H1 (cell line): ENCODE results near the gene CKS1B. TPM values are rescaled to one million over a fixed set of nuclear protein-coding genes. Genes with fewer than 3 reads are reported as not detected.
A peak's percentile ranks its signal among the peaks of the same experiment; 100 is the strongest.

Experiments used
- BCL11A ChIP-seq, 2 experiments: IDR thresholded peaks; one replicate each; pipeline ENCODE4 v1.6.1; 2011; ENCODE audit warnings: low read depth in 2 of 2, low read length in 2 of 2, mild to moderate bottlenecking in 2 of 2
- BRCA1 ChIP-seq: IDR thresholded peaks from 2 replicates; pipeline ENCODE4 v1.6.1; 2012; ENCODE audit warnings: low read depth, low read length, improper control_type of control experiment
- CBX8 ChIP-seq: fragments of 300-800, 300-1000 bp; sonication (generic); IDR thresholded peaks from 2 replicates; pipeline ENCODE4 v1.7.1; 2016; ENCODE audit warnings: low read depth, low read length, borderline replicate concordance
- CTBP2 ChIP-seq: IDR thresholded peaks from 2 replicates; pipeline ENCODE4 v1.7.0; 2011; ENCODE audit warnings: borderline replicate concordance, mild to moderate bottlenecking, moderate library complexity, mixed read lengths, low read length; ENCODE audit not compliant: insufficient read depth, insufficient read length
- EP300 ChIP-seq, 2 experiments: IDR thresholded peaks; 1 replicate in 1 of 2; 2 replicates in 1 of 2; pipeline ENCODE4 v1.6.1; 2011 to 2012; ENCODE audit warnings: low read depth in 2 of 2, low read length in 2 of 2, mild to moderate bottlenecking in 2 of 2, borderline replicate concordance in 1 of 2, inconsistent platforms in 1 of 2, moderate library complexity in 1 of 2
- FOSL1 ChIP-seq: IDR thresholded peaks from 2 replicates; pipeline ENCODE4 v1.6.1; 2011; ENCODE audit warnings: mild to moderate bottlenecking, low read depth, low read length, moderate library complexity; ENCODE audit not compliant: insufficient read depth
- GTF2F1 ChIP-seq: IDR thresholded peaks from 2 replicates; pipeline ENCODE4 v1.6.1; 2012; ENCODE audit warnings: low read depth, low read length, improper control_type of control experiment, borderline replicate concordance
- KDM5A ChIP-seq: fragments of 200-600 bp; IDR thresholded peaks from 2 replicates; pipeline ENCODE4 v1.7.1; 2012; ENCODE audit warnings: mild to moderate bottlenecking, low read length, inconsistent platforms, mixed read lengths
- NRF1 ChIP-seq: IDR thresholded peaks from 2 replicates; pipeline ENCODE4 v1.6.1; 2011; ENCODE audit warnings: mild to moderate bottlenecking, low read depth, low read length, improper control_type of control experiment
- POU5F1 ChIP-seq: IDR thresholded peaks from 2 replicates; pipeline ENCODE4 v1.6.1; 2011; ENCODE audit warnings: low read depth, mild to moderate bottlenecking, low read length, moderate library complexity
- SAP30 ChIP-seq: fragments of 300-600 bp; sonication (generic); IDR thresholded peaks from 2 replicates; pipeline ENCODE4 v1.7.1; 2012; ENCODE audit warnings: low read length, moderate library complexity, mild to moderate bottlenecking, inconsistent platforms; ENCODE audit not compliant: insufficient read depth, insufficient replicate concordance
- SP1 ChIP-seq: IDR thresholded peaks from 2 replicates; pipeline ENCODE4 v1.6.1; 2011; ENCODE audit warnings: low read depth, low read length
- SP2 ChIP-seq: IDR thresholded peaks from 2 replicates; pipeline ENCODE4 v1.6.1; 2012; ENCODE audit warnings: mild to moderate bottlenecking, low read length, inconsistent platforms
- TAF7 ChIP-seq: optimal IDR thresholded peaks from 2 replicates; pipeline ENCODE3; 2011; ENCODE audit warnings: low read depth, mild to moderate bottlenecking, inconsistent platforms, low read length, moderate library complexity, borderline replicate concordance
- ZNF274 ChIP-seq: IDR thresholded peaks from 2 replicates; pipeline ENCODE4 v1.7.0; 2012; ENCODE audit warnings: low read length, borderline replicate concordance; ENCODE audit errors: extremely low read depth
- polyA plus RNA-seq, 7 experiments: library from polyadenylated mRNA; depleted of rRNA in 3 of 7; stranded (reverse) in 5 of 7; unstranded in 2 of 7; fragments of >200 nt in 5 of 7; fragments of 200-250 nt in 2 of 7; gene quantifications; 1 replicate in 5 of 7; 2 replicates in 1 of 7; 4 replicates in 1 of 7; pipeline versions ENCODE4 v1.2.1 to v1.2.3, GENCODE V29; 2011 to 2013; ENCODE audit warnings: missing spikeins in 2 of 7, mixed read lengths in 2 of 7
- total RNA-seq: library from RNA; stranded (reverse); fragmentation: NEBNext Ultra II Directional; extraction: Animal tissue kit (Norgen Biotek cat#: 25700); gene quantifications from 2 replicates; pipeline ENCODE4 v1.2.1, GENCODE V29; 2021

The CKS1B gene
- total and polyA plus RNA-seq, 2 of the 8 experiments (the other 6 are each of a cell fraction or from before 2014, with no cell fraction given) = 294 to 1,025 TPM

DNA sequence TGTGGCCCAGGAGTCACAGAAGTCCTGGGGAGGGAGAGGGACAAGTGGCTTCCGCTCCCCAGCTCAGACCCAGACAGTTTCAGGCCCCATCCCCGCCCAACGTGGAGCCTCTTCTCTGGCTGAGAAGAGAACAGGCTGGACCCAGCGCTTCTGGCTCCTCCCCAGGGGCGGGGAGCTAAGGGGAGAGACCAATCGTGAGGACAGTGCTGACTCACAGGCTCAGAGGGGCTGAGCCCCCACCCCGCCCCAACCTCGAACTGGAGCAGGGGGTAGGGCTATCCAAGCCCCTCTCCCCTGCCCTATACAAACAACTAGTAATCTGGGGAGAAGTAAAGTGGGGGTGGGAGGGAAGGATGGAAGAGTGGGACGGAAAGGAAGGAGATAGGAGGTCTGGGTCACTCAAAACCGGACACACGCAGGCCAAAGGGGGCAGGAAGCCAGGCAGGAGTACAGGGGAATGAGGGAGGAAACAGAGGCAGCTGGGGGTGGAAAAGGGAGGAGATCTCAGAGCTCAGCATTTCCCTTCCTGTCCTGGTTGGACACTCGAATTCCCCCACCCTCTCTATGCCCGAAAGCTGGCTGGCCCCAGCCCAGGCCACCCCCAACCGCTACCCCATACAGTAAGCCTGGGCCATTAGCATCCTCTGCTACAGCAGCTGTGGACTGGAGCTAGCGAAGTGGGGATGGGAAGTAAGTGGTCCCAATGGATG, 3.7 kb upstream of the CKS1B start, which contains the start of gene SHC1 (continued):
- no peak for TF ChIP-seq CBX8
- 0 out of 2 replicates have a peak, but pooled peaks have one; percentile 21 for TF ChIP-seq GTF2F1
- no peak for TF ChIP-seq BRCA1
- TF ChIP-seq SAP30 = no peak
- no peak for TF ChIP-seq SP1
- no peak for TF ChIP-seq SP2
- TF ChIP-seq BCL11A (IDR thresholded peaks at IDR 0.05; ENCODE audit: low read depth in 2 of 2, low read length in 2 of 2) = no peak
- TF ChIP-seq CTBP2 = no peak
- no peak for TF ChIP-seq NRF1
- peak; percentile 69 for TF ChIP-seq TAF7
- TF ChIP-seq EP300 (IDR thresholded peaks at IDR 0.05; ENCODE audit: borderline replicate concordance in 1 of 2, low read depth in 2 of 2, low read length in 2 of 2) = no peak; a peak in 1 of 3 replicates
- no peak for TF ChIP-seq FOSL1
- TF ChIP-seq ZNF274 = no peak
- TF ChIP-seq POU5F1 = no peak
- TF ChIP-seq KDM5A = no peak
